AG09309 (cell line): ENCODE results near the gene KCNK17.

ENCODE experiments used
- DNase-seq: peaks from one replicate; pipeline ENCODE4 v3.0.0-alpha.2; 2010; ENCODE audit warnings: low read depth
- H3K4me3 ChIP-seq: 2 replicates; pipeline ENCODE4 v1.5.1; 2011; ENCODE audit warnings: mild to moderate bottlenecking, low read depth, low read length, moderate library complexity; ENCODE audit not compliant: control insufficient read depth
- CTCF ChIP-seq: IDR thresholded peaks from 2 replicates; pipeline ENCODE4 v1.5.1; 2011; ENCODE audit warnings: mild to moderate bottlenecking, low read depth, low read length, inconsistent platforms; ENCODE audit not compliant: insufficient read depth, control insufficient read depth; ENCODE audit errors: missing control alignments

Gene KCNK17

GRCh38 chr6:39266375-39266774, 47.8 kb downstream of the KCNK17 start:
- TF ChIP-seq CTCF: no peak
- H3K4me3 ChIP-seq: no peak overlapping the region
- no peak for DNase-seq

GRCh38 chr6:39263303-39264037, 50.7 kb downstream of the KCNK17 start:
- no peak for DNase-seq
- H3K4me3 ChIP-seq: no peak overlapping the region
- TF ChIP-seq CTCF: no peak

- no peak for TF ChIP-seq CTCF
- H3K4me3 ChIP-seq: no peak overlapping the region
- DNase-seq: no peak
These were observed 52.5 kb downstream of the KCNK17 start for GRCh38 chr6:39261751-39262150.

- TF ChIP-seq CTCF: no peak
These were observed 53.3 kb downstream of the KCNK17 start for GRCh38 chr6:39260953-39261352.

GRCh38 chr6:39260456-39260855, 53.8 kb downstream of the KCNK17 start:
- H3K4me3 ChIP-seq: no peak overlapping the region
- no peak for TF ChIP-seq CTCF
- DNase-seq: no peak

More at GRCh38 chr6:39260953-39261352, 53.3 kb downstream of the KCNK17 start:
- no peak overlapping the region for H3K4me3 ChIP-seq
- DNase-seq: no peak

GRCh38 chr6:39256294-39256940, 57.8 kb downstream of the KCNK17 start:
- no peak overlapping the region for H3K4me3 ChIP-seq
- TF ChIP-seq CTCF: no peak
- no peak for DNase-seq

GRCh38 chr6:39254999-39255535, 59.2 kb downstream of the KCNK17 start:
- DNase-seq: no peak
- no peak overlapping the region for H3K4me3 ChIP-seq
- no peak for TF ChIP-seq CTCF
